A549 (cell line): ENCODE measurements around the gene CCDC90B.

Experiments
- CBX8 ChIP-seq: fragments of 200-600 bp; sonication (generic); IDR thresholded peaks from 2 replicates; pipeline ENCODE4 v1.6.1; 2016
- MAFK ChIP-seq: fragments of 450-650 bp; IDR thresholded peaks from 2 replicates; pipeline ENCODE4 v1.6.1; 2014; ENCODE audit not compliant: partially characterized antibody
- MAX ChIP-seq: IDR thresholded peaks from 2 replicates; pipeline ENCODE4 v1.6.1; 2012
- POLR2A ChIP-seq: IDR thresholded peaks from 2 replicates; pipeline ENCODE4 v1.6.1; 2012; ENCODE audit warnings: mild to moderate bottlenecking, low read length
- TF ChIP-seq, protein P1 (sequence below): fragments of >200 bp; sonication (Bioruptor Twin); formaldehyde crosslinking; IDR thresholded peaks from 3 replicates; pipeline ENCODE4 v1.5.1; 2016
- TF ChIP-seq, protein P2 (sequence below): fragments of 200-600 bp; sonication (generic); IDR thresholded peaks from 2 replicates; pipeline ENCODE4 v1.6.1; 2016; ENCODE audit warnings: antibody characterized with exemption, mild to moderate bottlenecking, moderate library complexity

DNA sequence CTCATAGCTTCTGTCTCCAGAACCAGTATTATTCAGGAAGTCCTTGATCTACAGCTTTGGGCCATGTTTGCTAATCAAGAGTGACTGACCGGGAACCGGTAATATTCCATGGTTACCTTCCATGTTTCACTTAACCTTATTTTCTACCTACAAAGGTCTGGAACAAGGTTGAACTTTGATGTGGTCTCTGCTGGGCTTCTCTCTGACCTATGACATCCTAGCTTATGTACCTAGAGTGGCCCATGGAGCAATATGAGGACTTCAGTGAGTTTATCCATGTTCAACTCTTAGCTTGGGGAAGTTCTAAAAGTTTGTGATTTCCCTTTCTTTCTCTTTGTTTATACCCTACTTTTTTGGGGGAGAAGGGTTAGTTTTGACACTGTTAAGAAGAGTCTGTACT, 33.2 kb downstream of the CCDC90B start:
- no peak for TF ChIP-seq MAFK
- no peak for TF ChIP-seq CBX8
- TF ChIP-seq MAX = no peak
- TF ChIP-seq, protein P1, sequence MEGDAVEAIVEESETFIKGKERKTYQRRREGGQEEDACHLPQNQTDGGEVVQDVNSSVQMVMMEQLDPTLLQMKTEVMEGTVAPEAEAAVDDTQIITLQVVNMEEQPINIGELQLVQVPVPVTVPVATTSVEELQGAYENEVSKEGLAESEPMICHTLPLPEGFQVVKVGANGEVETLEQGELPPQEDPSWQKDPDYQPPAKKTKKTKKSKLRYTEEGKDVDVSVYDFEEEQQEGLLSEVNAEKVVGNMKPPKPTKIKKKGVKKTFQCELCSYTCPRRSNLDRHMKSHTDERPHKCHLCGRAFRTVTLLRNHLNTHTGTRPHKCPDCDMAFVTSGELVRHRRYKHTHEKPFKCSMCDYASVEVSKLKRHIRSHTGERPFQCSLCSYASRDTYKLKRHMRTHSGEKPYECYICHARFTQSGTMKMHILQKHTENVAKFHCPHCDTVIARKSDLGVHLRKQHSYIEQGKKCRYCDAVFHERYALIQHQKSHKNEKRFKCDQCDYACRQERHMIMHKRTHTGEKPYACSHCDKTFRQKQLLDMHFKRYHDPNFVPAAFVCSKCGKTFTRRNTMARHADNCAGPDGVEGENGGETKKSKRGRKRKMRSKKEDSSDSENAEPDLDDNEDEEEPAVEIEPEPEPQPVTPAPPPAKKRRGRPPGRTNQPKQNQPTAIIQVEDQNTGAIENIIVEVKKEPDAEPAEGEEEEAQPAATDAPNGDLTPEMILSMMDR = no peak
- TF ChIP-seq, protein P2, sequence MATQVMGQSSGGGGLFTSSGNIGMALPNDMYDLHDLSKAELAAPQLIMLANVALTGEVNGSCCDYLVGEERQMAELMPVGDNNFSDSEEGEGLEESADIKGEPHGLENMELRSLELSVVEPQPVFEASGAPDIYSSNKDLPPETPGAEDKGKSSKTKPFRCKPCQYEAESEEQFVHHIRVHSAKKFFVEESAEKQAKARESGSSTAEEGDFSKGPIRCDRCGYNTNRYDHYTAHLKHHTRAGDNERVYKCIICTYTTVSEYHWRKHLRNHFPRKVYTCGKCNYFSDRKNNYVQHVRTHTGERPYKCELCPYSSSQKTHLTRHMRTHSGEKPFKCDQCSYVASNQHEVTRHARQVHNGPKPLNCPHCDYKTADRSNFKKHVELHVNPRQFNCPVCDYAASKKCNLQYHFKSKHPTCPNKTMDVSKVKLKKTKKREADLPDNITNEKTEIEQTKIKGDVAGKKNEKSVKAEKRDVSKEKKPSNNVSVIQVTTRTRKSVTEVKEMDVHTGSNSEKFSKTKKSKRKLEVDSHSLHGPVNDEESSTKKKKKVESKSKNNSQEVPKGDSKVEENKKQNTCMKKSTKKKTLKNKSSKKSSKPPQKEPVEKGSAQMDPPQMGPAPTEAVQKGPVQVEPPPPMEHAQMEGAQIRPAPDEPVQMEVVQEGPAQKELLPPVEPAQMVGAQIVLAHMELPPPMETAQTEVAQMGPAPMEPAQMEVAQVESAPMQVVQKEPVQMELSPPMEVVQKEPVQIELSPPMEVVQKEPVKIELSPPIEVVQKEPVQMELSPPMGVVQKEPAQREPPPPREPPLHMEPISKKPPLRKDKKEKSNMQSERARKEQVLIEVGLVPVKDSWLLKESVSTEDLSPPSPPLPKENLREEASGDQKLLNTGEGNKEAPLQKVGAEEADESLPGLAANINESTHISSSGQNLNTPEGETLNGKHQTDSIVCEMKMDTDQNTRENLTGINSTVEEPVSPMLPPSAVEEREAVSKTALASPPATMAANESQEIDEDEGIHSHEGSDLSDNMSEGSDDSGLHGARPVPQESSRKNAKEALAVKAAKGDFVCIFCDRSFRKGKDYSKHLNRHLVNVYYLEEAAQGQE = no peak
- TF ChIP-seq POLR2A = no peak
